HG03432 (cell line): Measurements from ENCODE around the gene CDKN2A.
A peak's percentile ranks its signal among the peaks of the same experiment; 100 is the strongest.
"Not testable (repeated sequence)": the region's sequence is repeated elsewhere in the genome, so short reads cannot be mapped to it uniquely, and the experiment has no call there.

Experiments used
- ATAC-seq: cut with Tn5 transposase; IDR thresholded peaks from one replicate; pipeline ENCODE4 v1.9.1; 2021; ENCODE audit warnings: mild to moderate bottlenecking, moderate library complexity; ENCODE audit not compliant: unreplicated experiment

The CDKN2A gene

GRCh38 chr9:21982861-21983560 is 11.2 kb downstream of the CDKN2A start:
- ATAC-seq: no peak

GRCh38 chr9:21982391-21982790 is 11.8 kb downstream of the CDKN2A start:
- ATAC-seq: no peak

GRCh38 chr9:21976334-21976875 is 17.8 kb downstream of the CDKN2A start:
- no peak for ATAC-seq

- ATAC-seq: peak; percentile 76
These were observed 19.3 kb downstream of the CDKN2A start for GRCh38 chr9:21974722-21975409.

GRCh38 chr9:21974343-21974721 is 19.9 kb downstream of the CDKN2A start:
- ATAC-seq: no peak

- ATAC-seq: no peak
These were observed 21.8 kb downstream of the CDKN2A start for GRCh38 chr9:21972361-21972760.

GRCh38 chr9:21970800-21971640 is 23.2 kb downstream of the CDKN2A start:
- no peak for ATAC-seq

- ATAC-seq: no peak
These were observed 24.0 kb downstream of the CDKN2A start for GRCh38 chr9:21969951-21970799.

GRCh38 chr9:21969011-21969940 is 24.9 kb downstream of the CDKN2A start:
- ATAC-seq: no peak

GRCh38 chr9:21968331-21969010 is 25.7 kb downstream of the CDKN2A start:
- ATAC-seq: no peak

- ATAC-seq: no peak
These were observed 26.5 kb downstream of the CDKN2A start for GRCh38 chr9:21967702-21968101.

GRCh38 chr9:21967169-21967568 is 27.0 kb downstream of the CDKN2A start:
- no peak for ATAC-seq

- ATAC-seq: no peak
These were observed 27.9 kb downstream of the CDKN2A start for GRCh38 chr9:21966140-21966851.

- ATAC-seq: peak; percentile 94
These were observed 28.7 kb downstream of the CDKN2A start for GRCh38 chr9:21965401-21965951.

- ATAC-seq: peak; percentile 58
These were observed 29.2 kb downstream of the CDKN2A start for GRCh38 chr9:21964925-21965385.

GRCh38 chr9:21961569-21961968 is 32.6 kb downstream of the CDKN2A start:
- ATAC-seq: no peak

- not testable (repeated sequence) for ATAC-seq
These were observed 34.9 kb downstream of the CDKN2A start for GRCh38 chr9:21959268-21959667.

GRCh38 chr9:21958833-21959232 is 35.4 kb downstream of the CDKN2A start:
- ATAC-seq: no peak
